GM12892 (cell line): ENCODE measurements around the gene CPPED1.
A peak's percentile ranks its signal among the peaks of the same experiment; 100 is the strongest.

Experiments used
- POLR2AphosphoS5 ChIP-seq: IDR thresholded peaks from 2 replicates; pipeline ENCODE4 v1.6.1; 2011; ENCODE audit warnings: low read depth, low read length, control low read depth
- TAF1 ChIP-seq: IDR thresholded peaks from 2 replicates; pipeline ENCODE4 v1.6.1; 2011; ENCODE audit warnings: low read depth, mild to moderate bottlenecking, control low read depth, low read length, borderline replicate concordance

GRCh38 chr16:12803203-12804093 is at the start of gene CPPED1:
- TF ChIP-seq POLR2AphosphoS5 (peak; percentile 96), TAF1 (peak; percentile 96)
